ENCODE measurements around the gene PIK3CD.

- TF ChIP-seq RCOR1 (IDR thresholded peaks at IDR 0.05; ENCODE audit: insufficient replicate concordance, low read length) (no peak), CEBPB (IDR thresholded peaks at IDR 0.05; ENCODE audit: low read depth, low read length) (no peak)
Observed at GRCh38 chr1:9732123-9732971, 80.8 kb downstream of the PIK3CD start.

Data from IMR-90 (cell line).